GM19455 (cell line): Measurements from ENCODE around the gene C1orf198.

Experiments
- ATAC-seq: cut with Tn5 transposase; IDR thresholded peaks from one replicate; pipeline ENCODE4 v1.9.1; 2021; ENCODE audit not compliant: unreplicated experiment

C1orf198 gene

DNA sequence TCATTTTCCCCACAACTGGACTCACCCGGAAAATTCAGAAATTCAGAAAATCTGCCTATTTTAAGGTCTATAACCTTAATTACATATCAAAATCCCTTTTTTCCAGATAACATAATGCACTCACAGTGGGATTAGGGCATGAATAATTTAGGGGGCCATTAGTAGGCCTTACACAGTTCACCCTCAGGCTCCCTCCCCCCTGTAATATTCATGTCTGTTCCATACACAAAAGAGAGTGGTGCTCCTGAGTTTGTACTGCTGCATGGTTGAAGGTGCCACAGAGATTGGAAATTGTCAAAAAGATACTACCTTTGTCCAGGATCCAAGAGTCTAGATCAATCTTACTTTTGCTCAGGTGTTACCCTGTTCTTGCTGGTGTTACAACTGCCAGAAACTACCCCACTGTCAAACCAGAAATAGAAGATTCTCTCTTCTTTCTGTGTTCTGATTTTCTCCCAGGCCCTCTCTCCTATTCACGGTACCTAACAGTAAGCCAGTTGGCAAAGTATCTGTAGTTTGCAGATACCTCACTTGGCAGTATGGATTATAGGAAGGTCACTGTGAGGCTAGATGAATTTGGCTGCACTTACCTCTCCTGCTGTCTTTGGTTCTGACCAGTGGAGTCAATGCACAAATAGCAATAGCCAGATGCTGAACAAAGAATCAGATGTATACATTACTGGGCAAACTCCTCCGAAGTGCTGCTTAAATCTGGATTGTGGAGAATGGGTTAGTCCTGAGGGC lies 53.2 kb downstream of the C1orf198 start:
- no peak for ATAC-seq

DNA sequence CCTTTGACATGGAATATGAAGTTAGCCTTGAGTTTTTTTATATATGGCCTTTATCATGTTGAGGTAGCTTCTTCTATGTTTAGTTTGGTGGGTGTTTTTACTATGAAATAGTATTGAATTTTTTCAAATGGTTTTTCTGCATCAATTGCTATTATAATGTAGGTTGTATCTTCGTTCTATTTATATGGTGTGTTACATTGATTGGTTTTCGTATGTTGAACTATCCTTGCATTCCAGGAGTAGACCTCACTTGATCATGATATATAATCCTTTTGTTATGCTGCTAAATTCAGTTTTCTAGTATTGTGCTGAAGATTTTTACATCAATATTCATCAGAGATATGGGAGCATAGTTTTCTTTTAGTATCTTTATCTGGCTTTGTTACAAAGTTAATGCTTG lies 55.8 kb downstream of the C1orf198 start:
- no peak for ATAC-seq

DNA sequence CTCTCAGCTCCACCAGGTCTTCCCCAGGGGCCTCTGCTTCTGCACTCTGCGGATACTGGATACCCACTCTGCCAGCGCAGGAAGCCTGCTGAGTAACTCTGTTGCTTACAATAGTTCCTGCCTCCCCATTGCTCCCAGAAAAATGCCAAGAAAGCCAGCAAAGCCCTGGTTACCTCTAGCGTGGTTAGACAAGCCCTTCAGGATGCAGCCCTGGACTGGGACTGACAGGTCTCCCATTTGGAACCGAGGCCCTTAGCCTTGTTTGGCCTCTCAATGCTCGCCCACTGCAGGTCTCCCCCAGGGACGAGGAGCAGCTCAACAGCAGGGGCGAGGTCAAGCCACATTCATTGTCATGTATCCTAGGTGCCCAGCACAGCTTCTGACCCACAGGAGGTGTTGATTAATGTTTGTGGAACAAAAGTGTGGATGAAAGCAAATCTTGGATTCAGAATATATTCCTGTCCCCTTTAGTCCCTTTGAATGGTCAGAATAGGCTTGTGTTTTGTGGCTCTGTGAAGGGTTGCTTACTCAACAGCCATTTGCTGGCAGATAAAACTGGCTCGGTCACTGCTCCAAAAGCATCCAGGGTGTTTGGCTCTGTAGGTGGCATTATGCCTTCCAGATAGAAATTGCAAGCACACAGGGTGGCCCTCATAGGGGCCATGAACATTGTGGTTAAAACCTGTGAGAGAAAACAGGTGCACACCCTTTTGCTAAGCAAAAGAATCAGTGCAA lies 58.9 kb downstream of the C1orf198 start:
- ATAC-seq: no peak

DNA sequence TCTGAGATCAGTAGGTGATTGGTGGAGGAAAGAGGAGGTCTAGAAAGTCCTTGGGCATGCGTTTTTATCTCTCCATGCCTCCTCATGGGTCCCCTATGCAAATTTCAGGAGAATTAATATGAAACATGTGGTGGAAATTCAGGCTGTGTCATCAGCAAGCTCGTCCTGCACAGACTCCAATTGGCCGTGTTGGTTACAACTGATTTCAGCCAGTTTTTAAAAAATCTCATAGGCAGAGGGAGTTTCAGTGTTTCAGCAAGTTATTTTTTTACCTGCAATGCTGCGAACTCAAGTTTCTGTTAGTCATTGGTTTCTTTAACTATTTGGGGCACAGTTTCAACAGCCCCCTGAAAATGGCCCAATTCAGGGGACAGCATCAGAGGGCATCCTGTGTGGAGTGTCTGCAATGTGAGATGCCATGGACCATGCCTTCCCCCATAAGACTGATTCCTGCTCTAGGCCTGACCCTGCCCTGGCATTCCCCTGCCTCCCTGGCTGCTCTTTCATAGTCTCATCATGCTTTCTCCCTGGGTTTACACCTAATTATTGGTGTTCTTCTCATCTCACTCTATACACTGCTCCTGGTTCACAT lies 59.9 kb downstream of the C1orf198 start:
- ATAC-seq: no peak

DNA sequence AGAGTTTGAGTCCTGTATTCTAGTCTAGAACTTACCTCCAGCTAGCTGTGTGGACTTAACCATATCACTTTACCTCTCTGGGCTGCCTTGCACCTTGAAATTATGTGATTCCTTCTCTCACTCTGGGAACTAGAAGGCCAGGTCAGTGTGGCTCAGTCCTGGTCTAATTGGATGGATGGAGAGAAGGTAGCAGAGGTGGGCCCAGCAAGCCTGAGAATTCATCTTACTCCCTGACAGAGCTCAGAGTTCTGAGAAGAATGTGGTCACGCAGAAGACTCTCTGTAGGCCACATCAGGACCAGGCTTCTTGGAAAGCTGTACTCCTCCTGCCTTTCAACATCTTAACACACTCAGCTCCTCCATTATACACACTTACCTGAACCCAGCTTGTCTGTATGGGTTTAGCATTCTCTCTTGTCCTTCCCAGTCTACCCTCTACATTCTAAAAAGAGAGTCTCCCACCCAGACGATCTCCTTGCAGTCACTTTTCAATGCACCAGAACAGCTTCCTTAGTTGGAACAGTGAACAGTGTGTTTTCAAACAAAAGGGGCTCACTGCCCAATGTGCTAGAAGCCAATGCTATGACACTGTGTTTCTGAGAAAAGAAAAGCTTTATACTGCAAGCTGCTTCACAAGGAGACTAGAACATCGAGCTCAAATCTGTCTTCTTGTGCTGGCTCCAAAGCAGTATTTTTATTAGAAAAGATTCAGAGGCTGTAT lies 60.6 kb downstream of the C1orf198 start:
- ATAC-seq: no peak

DNA sequence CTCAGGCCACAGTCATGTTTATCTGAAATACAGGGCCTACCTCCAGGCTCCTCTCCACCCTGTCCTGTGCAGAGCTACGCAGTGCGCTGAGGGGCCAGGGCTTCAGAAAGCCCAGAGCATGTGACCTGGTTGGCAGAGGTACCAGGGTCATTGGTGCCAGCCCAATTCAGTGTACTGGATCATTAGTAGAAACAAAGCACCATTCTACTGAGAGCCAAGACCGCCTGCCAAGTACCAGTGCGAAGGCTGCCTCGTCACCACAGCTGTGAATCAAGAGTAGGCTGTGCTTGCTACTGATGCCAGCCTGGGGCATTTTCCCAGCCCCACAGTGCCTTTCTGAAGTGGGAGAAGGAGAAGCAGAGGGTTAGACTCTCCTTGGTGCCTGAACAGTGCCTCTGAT lies 61.3 kb downstream of the C1orf198 start:
- no peak for ATAC-seq

DNA sequence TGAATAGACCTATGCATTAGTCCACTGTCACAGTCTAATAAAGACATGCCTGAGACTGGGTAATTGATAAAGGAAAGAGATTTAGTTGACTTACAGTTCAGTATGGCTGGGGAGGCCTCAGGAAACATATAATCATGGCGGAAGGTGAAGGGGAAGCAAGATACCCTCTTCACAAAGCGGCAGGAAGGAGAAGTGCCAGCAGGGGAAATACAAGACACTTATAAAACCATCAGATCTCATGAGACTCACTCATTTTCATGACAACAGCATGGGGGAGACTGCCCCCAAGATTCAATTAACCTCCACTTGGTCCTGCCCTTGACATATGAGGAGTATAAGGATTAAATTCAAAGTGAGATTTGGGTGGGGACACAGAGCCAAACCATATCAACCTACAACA lies 61.8 kb downstream of the C1orf198 start:
- no peak for ATAC-seq

DNA sequence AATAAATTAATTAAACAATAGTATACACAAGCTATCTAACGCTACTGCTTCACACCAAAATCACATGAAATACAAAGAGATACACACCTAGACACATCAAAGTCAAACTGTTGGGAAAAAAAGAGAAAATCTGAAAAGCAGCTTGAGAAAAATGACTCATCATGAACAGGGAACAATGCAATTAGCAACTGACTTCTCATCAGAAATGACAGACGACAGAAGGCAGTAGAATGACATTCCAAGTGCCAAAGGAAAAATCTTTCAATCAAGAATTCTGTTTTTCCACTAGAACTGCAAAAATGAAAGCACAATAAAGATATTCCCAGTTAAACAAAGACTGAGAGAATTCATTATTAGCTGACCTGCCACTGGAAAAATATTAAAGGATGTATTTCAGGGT lies 63.9 kb downstream of the C1orf198 start:
- no peak for ATAC-seq

DNA sequence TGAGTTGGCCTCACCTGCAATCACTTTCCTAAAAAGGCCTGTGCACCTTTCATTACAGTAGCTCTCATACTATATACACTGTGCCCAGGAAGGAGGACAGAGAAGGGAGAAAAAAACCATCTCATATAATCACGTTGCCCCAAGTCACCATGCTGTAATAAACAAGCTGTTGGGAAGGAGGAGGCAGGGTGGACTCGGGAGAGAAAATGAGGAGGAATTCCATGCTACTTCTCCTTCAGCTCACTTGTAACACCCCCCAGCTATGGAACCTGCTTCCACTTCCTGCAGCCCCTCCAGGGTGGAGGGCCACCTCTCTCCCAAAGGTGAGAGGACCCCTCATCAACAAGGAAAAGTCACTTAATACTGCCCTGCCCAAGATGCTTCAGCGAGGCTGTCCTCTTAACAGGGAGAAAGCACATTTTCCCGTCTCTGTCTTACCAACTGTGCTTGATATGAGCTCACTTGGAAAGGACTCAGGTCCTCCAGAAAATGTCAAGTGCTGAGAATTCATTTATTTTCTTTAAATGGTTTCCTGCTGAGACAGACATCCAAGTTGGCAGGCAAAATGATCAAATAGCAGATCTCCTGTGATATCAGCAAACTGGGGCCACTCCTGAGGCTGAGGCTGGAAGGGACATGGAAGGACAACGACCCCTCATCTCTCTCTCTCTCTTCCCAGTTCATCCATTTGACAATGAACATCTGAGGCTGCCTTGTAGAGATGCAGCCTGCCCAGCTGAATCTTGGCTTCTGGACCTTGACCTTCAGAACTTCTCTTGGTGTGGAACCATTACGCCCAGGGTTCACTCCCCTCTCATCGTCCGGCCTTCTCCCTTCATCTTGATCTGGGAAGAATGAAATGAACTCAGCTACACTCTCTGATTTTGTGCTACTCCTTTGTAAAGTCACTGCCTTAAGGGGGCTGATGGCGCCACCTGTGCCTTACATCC lies 67.2 kb downstream of the C1orf198 start:
- no peak for ATAC-seq

DNA sequence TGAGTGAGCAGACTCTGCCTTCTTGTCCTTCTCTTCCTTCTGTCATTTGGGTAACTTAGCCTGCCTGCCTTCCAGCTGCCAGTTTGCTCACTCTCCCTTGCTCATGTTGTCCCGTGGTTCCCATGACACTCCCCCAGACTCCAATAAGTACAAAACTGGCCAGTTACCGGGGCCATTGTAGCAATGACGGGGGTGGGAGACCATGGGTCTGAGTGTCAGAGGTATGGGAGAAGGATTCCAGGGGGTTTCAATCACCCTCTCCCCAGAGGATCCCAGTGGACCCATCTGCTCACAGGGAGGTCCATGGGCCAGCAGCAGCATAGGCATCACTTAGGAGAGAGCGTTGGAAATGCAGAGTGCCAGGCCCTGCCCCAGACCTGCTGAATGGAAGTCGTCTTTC lies 69.8 kb downstream of the C1orf198 start:
- ATAC-seq: no peak

DNA sequence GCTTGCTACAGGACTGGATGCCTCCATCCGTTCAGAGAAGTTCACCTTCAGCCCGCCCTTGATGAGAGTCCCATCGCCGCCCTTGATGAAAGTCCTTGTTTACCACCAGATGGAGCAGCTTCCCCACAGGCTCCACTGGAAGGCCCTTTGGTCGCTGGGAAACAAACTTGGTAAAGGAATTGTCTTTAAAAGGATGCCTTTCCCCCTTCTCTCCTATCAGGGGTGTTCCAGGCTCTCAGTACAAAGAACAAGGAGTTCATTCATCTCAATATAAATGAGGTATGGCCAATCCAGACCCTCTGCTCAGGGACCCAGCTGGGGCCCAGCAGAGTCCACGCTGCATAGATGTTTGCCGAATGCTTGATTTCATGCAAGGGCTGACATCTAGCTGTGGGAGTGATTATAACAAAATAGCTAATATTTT lies 70.4 kb downstream of the C1orf198 start:
- ATAC-seq: no peak

DNA sequence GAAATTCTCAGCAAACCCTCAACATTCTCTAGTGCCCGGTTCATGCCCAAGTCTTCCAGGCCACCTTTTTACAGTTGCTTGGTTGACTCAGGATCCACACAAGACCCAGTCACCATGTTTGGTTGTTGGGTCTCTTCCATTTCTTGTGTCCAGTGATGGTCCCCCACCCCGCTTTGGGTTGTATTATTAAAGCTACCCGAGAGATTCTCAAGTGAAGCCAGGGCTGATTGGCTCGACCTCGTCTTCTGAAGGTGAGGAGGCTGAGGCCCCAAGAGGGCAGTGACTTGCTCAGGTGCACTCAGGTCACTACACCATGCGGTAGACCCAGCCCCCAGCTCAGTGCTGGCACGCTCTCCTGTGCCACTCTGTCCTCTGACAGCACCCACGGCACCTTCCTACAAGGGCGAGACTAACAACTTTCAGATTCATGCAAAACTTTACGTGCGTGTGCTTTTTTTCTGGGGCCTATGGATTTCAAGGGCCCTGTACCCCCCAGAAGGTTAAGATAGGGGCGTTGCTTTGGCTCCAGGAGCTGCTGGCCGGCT lies 70.9 kb downstream of the C1orf198 start:
- no peak for ATAC-seq

DNA sequence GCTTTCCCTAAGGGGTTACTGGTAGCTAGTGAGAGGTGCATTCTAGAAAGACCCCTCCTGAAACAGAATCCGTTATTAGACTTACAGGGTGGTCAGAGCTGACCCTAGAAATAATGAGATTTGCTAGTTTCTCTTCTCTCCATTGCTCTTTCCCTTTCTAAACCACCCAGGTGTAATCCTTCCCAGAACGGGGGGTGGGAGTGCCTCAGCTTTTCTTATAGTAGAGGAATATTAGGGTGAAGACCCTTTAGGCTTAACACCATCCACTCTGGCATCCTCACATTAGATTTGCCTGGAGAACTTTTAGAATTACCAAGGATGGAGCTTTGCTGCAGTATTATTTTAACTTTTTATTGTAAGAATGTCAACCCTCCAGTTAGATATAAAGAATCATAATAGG lies 71.7 kb downstream of the C1orf198 start:
- no peak for ATAC-seq

DNA sequence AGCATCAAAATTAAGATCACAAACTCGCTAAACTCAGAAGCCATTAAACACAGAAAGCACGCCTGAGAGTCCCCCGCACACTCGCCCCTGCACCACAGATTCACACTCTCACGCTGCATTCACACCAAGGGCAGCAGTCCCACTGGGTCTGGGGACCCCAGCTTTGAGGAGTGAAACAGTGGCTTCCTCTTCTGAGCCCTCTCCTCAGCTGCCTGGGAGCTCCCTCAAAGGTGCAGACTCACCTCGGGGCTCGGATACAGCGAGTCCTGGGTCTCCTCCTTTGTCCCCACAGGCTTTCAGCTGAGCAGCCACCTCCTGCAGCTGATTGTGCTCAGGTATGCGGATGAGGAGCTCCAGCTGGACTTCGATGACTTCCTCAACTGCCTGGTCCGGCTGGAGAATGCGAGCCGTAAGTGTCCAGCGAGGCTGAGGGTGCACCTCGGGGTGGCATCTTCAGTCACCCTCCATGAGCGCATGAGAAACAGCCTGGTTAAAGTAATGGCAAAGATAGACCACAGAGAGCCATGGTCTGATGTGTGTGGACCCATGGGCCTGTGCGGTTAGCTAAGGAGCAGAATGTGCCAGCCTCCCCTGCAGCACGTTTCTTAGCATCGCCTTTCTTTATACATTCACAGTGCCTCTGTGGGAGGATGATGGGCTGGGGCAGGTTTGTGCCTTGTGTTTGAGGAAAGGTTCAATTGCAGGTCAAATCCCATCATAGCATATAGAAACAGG lies 73.3 kb downstream of the C1orf198 start:
- ATAC-seq: no peak

DNA sequence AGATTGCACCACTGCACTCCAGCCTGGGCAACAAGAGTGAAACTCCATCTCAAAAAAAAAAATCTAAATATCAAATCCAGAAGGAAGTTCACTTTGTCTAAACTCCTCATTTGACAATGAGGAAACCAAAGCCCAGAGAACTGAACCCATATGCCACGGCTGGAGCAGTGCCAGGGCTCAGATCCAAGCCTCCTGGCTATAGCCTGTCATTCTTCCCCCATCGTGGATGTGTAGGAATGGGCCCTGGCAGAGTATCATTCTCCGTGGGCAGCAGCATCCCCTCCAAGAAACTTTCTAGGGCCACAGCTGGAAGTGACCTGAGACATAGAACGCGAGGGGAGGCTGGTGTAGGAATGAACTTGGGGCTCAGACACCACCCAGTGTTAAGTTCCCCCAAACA lies 73.9 kb downstream of the C1orf198 start:
- ATAC-seq: no peak

DNA sequence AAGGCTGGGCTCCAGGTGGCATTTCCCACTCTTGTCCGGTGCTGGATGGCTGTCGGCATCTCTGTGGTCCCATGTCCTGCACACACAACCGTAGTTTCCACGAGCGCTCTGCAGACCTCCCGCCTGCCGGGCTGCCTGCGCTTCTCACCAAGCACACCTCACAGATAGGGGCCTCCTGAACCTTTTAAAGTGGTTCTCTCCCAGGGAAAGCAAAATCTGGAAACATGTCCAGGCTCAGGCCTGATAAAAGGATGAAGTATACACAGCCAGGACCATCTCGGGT lies 74.9 kb downstream of the C1orf198 start:
- ATAC-seq: no peak

DNA sequence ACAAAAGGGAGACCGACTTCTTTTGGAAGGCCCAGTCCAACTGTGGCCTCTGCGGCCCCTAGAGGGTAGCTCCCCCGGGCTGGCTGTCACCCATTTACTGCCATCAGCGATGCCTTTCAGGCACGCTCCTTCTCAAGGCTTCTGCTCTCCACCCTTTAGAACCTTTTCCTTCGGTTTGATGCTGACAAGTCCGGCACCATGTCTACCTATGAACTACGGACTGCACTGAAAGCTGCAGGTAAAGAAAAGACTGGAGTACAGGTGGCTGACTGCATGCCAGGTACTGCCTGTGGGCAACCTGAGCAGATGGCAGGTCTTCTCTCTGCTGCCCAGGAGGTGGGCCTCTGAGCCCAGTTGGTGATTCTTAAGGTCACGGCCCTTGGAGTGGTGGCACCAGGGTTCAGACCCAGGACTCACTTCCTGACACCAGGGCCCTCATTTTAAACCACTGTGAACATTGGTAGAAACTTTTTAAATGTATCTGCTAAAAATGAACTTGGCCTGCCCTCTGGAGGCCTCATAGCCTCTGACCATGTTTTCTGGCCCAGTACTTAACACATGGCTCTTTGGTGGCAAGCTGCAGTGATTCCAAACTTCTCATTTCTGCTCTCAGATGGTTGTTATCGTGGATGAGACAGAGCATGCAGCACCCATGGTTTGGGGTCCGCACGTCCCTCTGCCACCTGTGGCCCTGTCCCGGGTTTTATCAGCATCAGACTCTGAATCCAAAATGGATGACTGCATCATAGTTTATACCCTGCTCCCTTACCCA lies 75.4 kb downstream of the C1orf198 start:
- no peak for ATAC-seq

DNA sequence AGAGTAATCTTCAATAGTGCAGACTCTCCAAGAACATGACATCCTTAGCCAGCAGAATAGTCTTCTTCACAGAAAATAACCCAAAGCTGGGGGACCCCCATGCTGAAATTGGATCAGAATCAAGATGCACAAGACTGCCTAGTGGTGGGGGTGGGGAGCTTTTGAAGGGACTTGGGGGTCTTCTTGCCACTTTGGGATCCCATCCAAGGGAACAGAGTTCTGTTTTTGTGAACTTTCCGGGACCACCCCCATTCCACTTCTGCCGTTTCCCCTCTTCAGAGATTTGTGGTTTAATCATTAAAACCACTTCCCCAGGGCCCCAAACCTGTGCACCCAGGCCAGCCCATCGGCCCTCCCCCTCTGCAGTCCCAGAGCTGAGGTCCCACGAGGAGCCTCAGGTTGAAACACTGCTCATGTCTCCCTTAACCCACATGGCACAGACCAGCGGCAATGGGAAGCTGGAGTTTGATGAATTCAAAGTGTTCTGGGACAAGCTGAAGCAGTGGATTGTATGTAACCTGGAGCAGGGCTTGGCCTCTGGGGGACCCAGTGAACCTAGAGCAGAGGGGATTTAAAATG lies 76.2 kb downstream of the C1orf198 start:
- no peak for ATAC-seq

DNA sequence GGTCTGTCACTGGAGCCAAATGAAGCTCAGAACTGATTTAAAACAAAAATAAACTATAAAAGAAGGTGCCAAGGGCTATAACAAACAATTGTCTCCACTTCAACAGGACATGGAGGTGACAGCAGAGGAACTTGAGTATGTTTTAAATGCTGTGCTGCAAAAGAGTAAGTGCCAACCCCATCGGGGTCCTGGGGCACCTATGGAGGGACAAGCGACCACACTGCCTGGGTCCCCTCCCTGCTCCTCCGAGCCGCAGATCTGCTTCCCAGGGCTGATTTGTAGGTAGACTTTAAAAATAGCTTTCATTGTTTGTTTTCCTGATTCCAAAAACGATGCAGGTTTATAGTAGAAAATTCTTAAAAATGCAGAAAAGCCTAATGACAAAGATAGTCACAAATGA lies 78.3 kb downstream of the C1orf198 start:
- ATAC-seq: no peak
